HEK293 (cell line): ENCODE results near the gene ZNF248.
A peak's percentile ranks its signal among the peaks of the same experiment; 100 is the strongest.
"Not testable (repeated sequence)": the region's sequence is repeated elsewhere in the genome, so short reads cannot be mapped to it uniquely, and the experiment has no call there.

Source experiments
- CTCF ChIA-PET: fragments of 350-600 bp; formaldehyde crosslinking; extraction: SDS; loops from one replicate; lab custom pipeline; 2021; ENCODE audit warnings: antibody characterized with exemption; lab: Yijun Ruan, JAX
- POLR2A ChIA-PET: fragments of 300-600 bp; formaldehyde crosslinking; extraction: SDS; loops from one replicate; lab custom pipeline; 2020; ENCODE audit warnings: antibody characterized with exemption, inconsistent platforms; lab: Yijun Ruan, JAX
- H3K27ac ChIP-seq: fragments of 200-500 bp; sonication (Bioruptor generic); 2 replicates; pipeline ENCODE4 v1.5.1; 2014; ENCODE audit warnings: low read depth, low read length, control low read depth, inconsistent platforms; ENCODE audit errors: extremely low read depth
- H3K36me3 ChIP-seq, 2 experiments: fragments of 200-500 bp in 1 of 2; sonication (Bioruptor generic) in 1 of 2; 1 replicate in 1 of 2; 2 replicates in 1 of 2; pipeline ENCODE4 v1.5.1; 2014 to 2017; ENCODE audit warnings: inconsistent platforms in 2 of 2, low read length in 2 of 2; ENCODE audit not compliant: control insufficient read depth in 2 of 2, insufficient read depth in 1 of 2
- H3K4me1 ChIP-seq: fragments of 200-500 bp; sonication (Bioruptor generic); 2 replicates; pipeline ENCODE4 v1.5.1; 2014; ENCODE audit warnings: mild to moderate bottlenecking, low read length, inconsistent platforms; ENCODE audit not compliant: control insufficient read depth, insufficient read depth
- H3K4me3 ChIP-seq: 2 replicates; pipeline ENCODE4 v1.5.1; 2011; ENCODE audit warnings: low read depth, mild to moderate bottlenecking, control low read depth, low read length, moderate library complexity
- H3K9me3 ChIP-seq: fragments of 200-500 bp; sonication (Bioruptor generic); 2 replicates; pipeline ENCODE4 v1.5.1; 2014; ENCODE audit warnings: low read depth, low read length, inconsistent platforms; ENCODE audit not compliant: control insufficient read depth, insufficient read depth
- FEZF1 ChIP-seq: fragments of 450-650 bp; formaldehyde crosslinking; IDR thresholded peaks from 2 replicates; pipeline ENCODE4 v1.5.1; 2016; ENCODE audit warnings: missing biosample characterization, missing genetic modification characterization
- GLIS2 ChIP-seq: fragments of 450-650 bp; formaldehyde crosslinking; IDR thresholded peaks from 2 replicates; pipeline ENCODE4 v1.5.1; 2016; ENCODE audit warnings: missing biosample characterization, missing genetic modification characterization
- HOXD13 ChIP-seq: sonication (generic); formaldehyde crosslinking; IDR thresholded peaks from 2 replicates; pipeline ENCODE4 v1.8.0; 2022; ENCODE audit warnings: missing genetic modification reagents, borderline replicate concordance
- SETDB1 ChIP-seq: IDR thresholded peaks from one replicate; pipeline ENCODE4 v1.6.1; 2017; ENCODE audit warnings: mild to moderate bottlenecking, low read length, moderate library complexity, mixed read lengths; ENCODE audit not compliant: insufficient read length
- SP7 ChIP-seq: fragments of 450-650 bp; formaldehyde crosslinking; IDR thresholded peaks from 2 replicates; pipeline ENCODE4 v1.5.1; 2016; ENCODE audit warnings: missing biosample characterization, missing genetic modification characterization
- TCF7L2 ChIP-seq: IDR thresholded peaks from 2 replicates; pipeline ENCODE4 v1.6.1; 2011; ENCODE audit warnings: low read depth, mild to moderate bottlenecking, inconsistent platforms, low read length, moderate library complexity, borderline replicate concordance
- ZNF10 ChIP-seq: fragments of 450-650 bp; formaldehyde crosslinking; IDR thresholded peaks from 2 replicates; pipeline ENCODE4 v1.5.1; 2017; ENCODE audit warnings: missing biosample characterization, missing genetic modification characterization
- ZNF121 ChIP-seq: fragments of 450-650 bp; formaldehyde crosslinking; IDR thresholded peaks from 2 replicates; pipeline ENCODE4 v1.5.1; 2016; ENCODE audit warnings: missing biosample characterization, missing genetic modification characterization
- ZNF140 ChIP-seq: fragments of 450-650 bp; formaldehyde crosslinking; IDR thresholded peaks from 2 replicates; pipeline ENCODE4 v1.5.1; 2016; ENCODE audit warnings: missing biosample characterization, missing genetic modification characterization
- ZNF202 ChIP-seq: fragments of 450-650 bp; formaldehyde crosslinking; IDR thresholded peaks from 2 replicates; pipeline ENCODE4 v1.5.1; 2016; ENCODE audit warnings: missing biosample characterization, missing genetic modification characterization, borderline replicate concordance
- ZNF214 ChIP-seq: fragments of 450-650 bp; formaldehyde crosslinking; IDR thresholded peaks from 2 replicates; pipeline ENCODE4 v1.5.1; 2017; ENCODE audit warnings: missing biosample characterization, mild to moderate bottlenecking, missing genetic modification characterization, borderline replicate concordance
- ZNF335 ChIP-seq: fragments of 450-650 bp; formaldehyde crosslinking; conservative IDR thresholded peaks from 2 replicates; pipeline ENCODE4 v1.5.1; 2016; ENCODE audit warnings: missing biosample characterization, missing genetic modification characterization
- ZNF404 ChIP-seq: fragments of 450-650 bp; formaldehyde crosslinking; IDR thresholded peaks from 2 replicates; pipeline ENCODE4 v1.5.1; 2017; ENCODE audit warnings: missing biosample characterization, missing genetic modification characterization
- ZNF510 ChIP-seq: fragments of 450-650 bp; formaldehyde crosslinking; IDR thresholded peaks from 2 replicates; pipeline ENCODE4 v1.5.1; 2018; ENCODE audit warnings: mild to moderate bottlenecking, missing genetic modification characterization, missing biosample characterization; ENCODE audit not compliant: insufficient replicate concordance
- ZNF514 ChIP-seq: fragments of 450-650 bp; formaldehyde crosslinking; IDR thresholded peaks from 2 replicates; pipeline ENCODE4 v1.5.1; 2016; ENCODE audit warnings: missing biosample characterization, missing genetic modification characterization
- ZNF561 ChIP-seq: fragments of 450-650 bp; IDR thresholded peaks from 2 replicates; pipeline ENCODE4 v1.5.1; 2018; ENCODE audit warnings: missing biosample characterization, missing genetic modification characterization, borderline replicate concordance
- ZNF600 ChIP-seq: fragments of 450-650 bp; formaldehyde crosslinking; IDR thresholded peaks from 2 replicates; pipeline ENCODE4 v1.5.1; 2016; ENCODE audit warnings: missing biosample characterization, missing genetic modification characterization
- ZNF610 ChIP-seq: fragments of 450-650 bp; formaldehyde crosslinking; IDR thresholded peaks from 2 replicates; pipeline ENCODE4 v1.5.1; 2016; ENCODE audit warnings: missing biosample characterization, missing genetic modification characterization, borderline replicate concordance
- ZNF654 ChIP-seq: fragments of 450-650 bp; formaldehyde crosslinking; IDR thresholded peaks from 2 replicates; pipeline ENCODE4 v1.5.1; 2016; ENCODE audit warnings: low read depth, missing biosample characterization, missing genetic modification characterization
- ZNF768 ChIP-seq: fragments of 450-650 bp; formaldehyde crosslinking; IDR thresholded peaks from 2 replicates; pipeline ENCODE4 v1.5.1; 2018; ENCODE audit warnings: missing biosample characterization, mild to moderate bottlenecking, missing genetic modification characterization
- TF ChIP-seq, protein P1 (sequence below): fragments of 450-650 bp; formaldehyde crosslinking; IDR thresholded peaks from 2 replicates; pipeline ENCODE4 v1.5.1; 2016; ENCODE audit warnings: missing biosample characterization, missing genetic modification characterization
- TF ChIP-seq, protein P2 (sequence below): fragments of 450-650 bp; formaldehyde crosslinking; IDR thresholded peaks from 2 replicates; pipeline ENCODE4 v1.5.1; 2016; ENCODE audit warnings: missing biosample characterization, missing genetic modification characterization, borderline replicate concordance

Gene ZNF248

GRCh38 chr10:37860494-37861190 lies 3.2 kb upstream of the ZNF248 start (continued):
- TF ChIP-seq ZNF610 (tag by site-specific recombination), result no peak
- no peak for TF ChIP-seq ZNF514 (tag by site-specific recombination)
- TF ChIP-seq ZNF335 (tag by site-specific recombination), result peak; percentile 52; the same call in 1 of the 2 replicates
- no peak for TF ChIP-seq ZNF654
- peak; percentile 53; the same call in 1 of the 2 replicates for TF ChIP-seq SP7 (tag by site-specific recombination)
- TF ChIP-seq ZNF768, result no peak
- TF ChIP-seq ZNF140, result no peak
- peak; percentile 94 for TF ChIP-seq SETDB1
- TF ChIP-seq TCF7L2, result no peak
- TF ChIP-seq ZNF600 (tag by site-specific recombination), result no peak
- 0 out of 2 replicates have a peak, but pooled peaks have one; percentile 40 for TF ChIP-seq ZNF561
- no peak for TF ChIP-seq GLIS2
- no peak for TF ChIP-seq ZNF202 (tag by site-specific recombination)
- TF ChIP-seq, all 188 proteins: peak for 16

GRCh38 chr10:37859270-37859669 lies 1.9 kb upstream of the ZNF248 start:
- POLR2A ChIA-PET, CTCF ChIA-PET, H3K27ac ChIP-seq, H3K4me1 ChIP-seq, H3K4me3 ChIP-seq, H3K9me3 ChIP-seq: not testable (repeated sequence)
- peaks cover 0 to 10% of the 10 kb centered on the region in 2 experiments; a peak in 1 of 3 replicates for H3K36me3 ChIP-seq

- no peaks in the 10 kb centered on the region for H3K9me3 ChIP-seq
- H3K27ac ChIP-seq, result peak overlapping the region; percentile 95
- ChIA-PET CTCF (interaction anchor here (1.8 kb wide), 1 partner anchor 120 kb away, joined by 6 read pairs; no protein-coding TSS in a partner anchor), POLR2A (no interaction called here)
- H3K36me3 ChIP-seq, result peaks cover 4 to 18% of the 10 kb centered on the region in 2 experiments
- peaks cover 3% of the 10 kb centered on the region; the same call in 1 of the 2 replicates for H3K4me1 ChIP-seq
- TF ChIP-seq ZNF214, result no peak
- no peak for TF ChIP-seq ZNF404 (tag by site-specific recombination)
- TF ChIP-seq HOXD13 (CRISPR knock-in tag), result no peak
- TF ChIP-seq, protein P1, sequence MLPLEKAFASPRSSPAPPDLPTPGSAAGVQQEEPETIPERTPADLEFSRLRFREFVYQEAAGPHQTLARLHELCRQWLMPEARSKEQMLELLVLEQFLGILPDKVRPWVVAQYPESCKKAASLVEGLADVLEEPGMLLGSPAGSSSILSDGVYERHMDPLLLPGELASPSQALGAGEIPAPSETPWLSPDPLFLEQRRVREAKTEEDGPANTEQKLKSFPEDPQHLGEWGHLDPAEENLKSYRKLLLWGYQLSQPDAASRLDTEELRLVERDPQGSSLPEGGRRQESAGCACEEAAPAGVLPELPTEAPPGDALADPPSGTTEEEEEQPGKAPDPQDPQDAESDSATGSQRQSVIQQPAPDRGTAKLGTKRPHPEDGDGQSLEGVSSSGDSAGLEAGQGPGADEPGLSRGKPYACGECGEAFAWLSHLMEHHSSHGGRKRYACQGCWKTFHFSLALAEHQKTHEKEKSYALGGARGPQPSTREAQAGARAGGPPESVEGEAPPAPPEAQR (tag by site-specific recombination), result no peak
- no peak for TF ChIP-seq ZNF510
- no peak for TF ChIP-seq FEZF1 (tag by site-specific recombination)
- TF ChIP-seq ZNF121 (tag by site-specific recombination), result no peak
- no peak for TF ChIP-seq ZNF10
- TF ChIP-seq, protein P2, sequence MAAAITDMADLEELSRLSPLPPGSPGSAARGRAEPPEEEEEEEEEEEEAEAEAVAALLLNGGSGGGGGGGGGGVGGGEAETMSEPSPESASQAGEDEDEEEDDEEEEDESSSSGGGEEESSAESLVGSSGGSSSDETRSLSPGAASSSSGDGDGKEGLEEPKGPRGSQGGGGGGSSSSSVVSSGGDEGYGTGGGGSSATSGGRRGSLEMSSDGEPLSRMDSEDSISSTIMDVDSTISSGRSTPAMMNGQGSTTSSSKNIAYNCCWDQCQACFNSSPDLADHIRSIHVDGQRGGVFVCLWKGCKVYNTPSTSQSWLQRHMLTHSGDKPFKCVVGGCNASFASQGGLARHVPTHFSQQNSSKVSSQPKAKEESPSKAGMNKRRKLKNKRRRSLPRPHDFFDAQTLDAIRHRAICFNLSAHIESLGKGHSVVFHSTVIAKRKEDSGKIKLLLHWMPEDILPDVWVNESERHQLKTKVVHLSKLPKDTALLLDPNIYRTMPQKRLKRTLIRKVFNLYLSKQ (tag by site-specific recombination), result no peak
- TF ChIP-seq, all 188 proteins: peak for 0
- peak overlapping the region; percentile 78 for H3K4me3 ChIP-seq
These were observed 526 bp downstream of the ZNF248 start for GRCh38 chr10:37856881-37857286.
